Measurements from ENCODE around the gene MMP20.
A peak's percentile ranks its signal among the peaks of the same experiment; 100 is the strongest.

DNA sequence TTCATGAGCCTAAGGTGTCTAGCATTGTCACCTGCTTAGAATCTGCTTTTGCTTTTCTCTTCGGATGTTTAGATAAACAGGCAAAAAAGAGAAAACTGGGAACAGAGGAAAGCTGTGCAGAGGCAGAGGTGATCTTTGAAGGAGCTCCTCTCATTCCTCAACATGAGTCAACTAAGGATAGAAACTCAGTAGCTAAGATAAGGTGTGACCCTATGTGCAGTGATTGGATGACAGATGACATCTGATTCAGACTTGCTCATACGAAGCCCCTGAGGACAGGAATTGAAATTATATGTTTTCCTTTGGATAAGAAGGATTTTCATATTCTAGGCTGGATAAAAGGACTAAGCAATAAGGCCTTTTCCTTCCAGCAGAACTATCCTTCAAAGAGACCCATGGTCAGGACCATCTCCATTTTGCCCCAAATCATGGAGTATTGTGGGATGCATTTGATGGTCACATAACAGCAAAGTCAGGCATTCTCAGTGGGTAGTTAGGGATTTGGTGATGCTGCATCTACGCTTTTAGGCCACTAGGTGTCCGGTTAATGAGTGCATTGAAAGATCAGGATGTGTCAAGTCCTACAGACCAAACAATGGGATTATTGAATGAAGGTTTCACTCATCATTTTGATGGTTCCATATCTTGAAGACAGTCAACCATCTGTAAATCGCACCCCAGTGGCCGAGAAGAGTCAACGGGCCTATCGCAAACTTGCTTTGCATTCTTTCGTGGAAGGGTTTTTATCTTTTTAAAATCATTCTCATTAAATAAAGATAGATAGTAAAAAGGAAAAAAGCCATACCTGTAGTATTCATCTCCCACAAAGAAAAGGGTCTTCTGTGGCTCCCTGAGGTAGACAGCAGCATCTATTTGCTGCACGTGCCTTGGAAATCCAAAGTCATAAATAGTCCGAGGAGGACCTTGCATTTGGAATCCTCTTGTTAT, 32.2 kb downstream of the MMP20 start:
- TF ChIP-seq, protein P1, sequence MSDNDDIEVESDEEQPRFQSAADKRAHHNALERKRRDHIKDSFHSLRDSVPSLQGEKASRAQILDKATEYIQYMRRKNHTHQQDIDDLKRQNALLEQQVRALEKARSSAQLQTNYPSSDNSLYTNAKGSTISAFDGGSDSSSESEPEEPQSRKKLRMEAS (IDR thresholded peaks at IDR 0.05; ENCODE audit: low read depth, low read length): no peak
- TF ChIP-seq, protein P2, sequence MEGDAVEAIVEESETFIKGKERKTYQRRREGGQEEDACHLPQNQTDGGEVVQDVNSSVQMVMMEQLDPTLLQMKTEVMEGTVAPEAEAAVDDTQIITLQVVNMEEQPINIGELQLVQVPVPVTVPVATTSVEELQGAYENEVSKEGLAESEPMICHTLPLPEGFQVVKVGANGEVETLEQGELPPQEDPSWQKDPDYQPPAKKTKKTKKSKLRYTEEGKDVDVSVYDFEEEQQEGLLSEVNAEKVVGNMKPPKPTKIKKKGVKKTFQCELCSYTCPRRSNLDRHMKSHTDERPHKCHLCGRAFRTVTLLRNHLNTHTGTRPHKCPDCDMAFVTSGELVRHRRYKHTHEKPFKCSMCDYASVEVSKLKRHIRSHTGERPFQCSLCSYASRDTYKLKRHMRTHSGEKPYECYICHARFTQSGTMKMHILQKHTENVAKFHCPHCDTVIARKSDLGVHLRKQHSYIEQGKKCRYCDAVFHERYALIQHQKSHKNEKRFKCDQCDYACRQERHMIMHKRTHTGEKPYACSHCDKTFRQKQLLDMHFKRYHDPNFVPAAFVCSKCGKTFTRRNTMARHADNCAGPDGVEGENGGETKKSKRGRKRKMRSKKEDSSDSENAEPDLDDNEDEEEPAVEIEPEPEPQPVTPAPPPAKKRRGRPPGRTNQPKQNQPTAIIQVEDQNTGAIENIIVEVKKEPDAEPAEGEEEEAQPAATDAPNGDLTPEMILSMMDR (IDR thresholded peaks at IDR 0.05; ENCODE audit: low read depth, low read length): peak; percentile 77
- no peak for TF ChIP-seq POLR2A (IDR thresholded peaks at IDR 0.05; ENCODE audit: extremely low read depth, insufficient read length)

Data from NB4 (cell line).